Gastrocnemius medialis (tissue), 4 donors: ENCODE data around the gene ELK3.

ENCODE experiments used
- CTCF ChIP-seq, 5 experiments: fragments of 450-650 bp in 3 of 5; fragments of 200-600 bp in 2 of 5; sonication (generic) in 2 of 5; IDR thresholded peaks in 4 of 5; conservative IDR thresholded peaks in 1 of 5; 1 replicate in 4 of 5; 2 replicates in 1 of 5; pipeline ENCODE4 v1.5.1; 2016 to 2019; ENCODE audit warnings: antibody characterized with exemption in 5 of 5, mild to moderate bottlenecking in 3 of 5, moderate library complexity in 3 of 5
- POLR2A ChIP-seq, 2 donors: fragments of 450-650 bp; IDR thresholded peaks; one replicate each; pipeline ENCODE4 v1.6.1; 2017; ENCODE audit warnings: antibody characterized with exemption in 2 of 2, mild to moderate bottlenecking in 2 of 2, moderate library complexity in 2 of 2

- TF ChIP-seq POLR2A (IDR thresholded peaks at IDR 0.05) (no peak), CTCF (IDR thresholded peaks at IDR 0.05 in 4 of 5, conservative IDR thresholded peaks at IDR 0.05 in 1 of 5) (no peak)
These were observed 71.7 kb downstream of the ELK3 start for GRCh38 chr12:96265836-96266235.
